Occipital lobe (tissue), 2 donors: ENCODE results near the gene EHD1. TPM values are rescaled to one million over a fixed set of nuclear protein-coding genes. Genes with fewer than 3 reads are reported as not detected.

ENCODE experiments used
- DNase-seq: peaks from one replicate; lab custom pipeline; 2025; lab: John Stamatoyannopoulos, UW
- total RNA-seq: library from RNA; depleted of rRNA; stranded (reverse); fragments of >200 nt; gene quantifications from one replicate; pipeline ENCODE4 v1.2.3, GENCODE V29; 2014

EHD1 gene
- total RNA-seq, 1 donor from 2014 or later, result 22.9 TPM

DNA sequence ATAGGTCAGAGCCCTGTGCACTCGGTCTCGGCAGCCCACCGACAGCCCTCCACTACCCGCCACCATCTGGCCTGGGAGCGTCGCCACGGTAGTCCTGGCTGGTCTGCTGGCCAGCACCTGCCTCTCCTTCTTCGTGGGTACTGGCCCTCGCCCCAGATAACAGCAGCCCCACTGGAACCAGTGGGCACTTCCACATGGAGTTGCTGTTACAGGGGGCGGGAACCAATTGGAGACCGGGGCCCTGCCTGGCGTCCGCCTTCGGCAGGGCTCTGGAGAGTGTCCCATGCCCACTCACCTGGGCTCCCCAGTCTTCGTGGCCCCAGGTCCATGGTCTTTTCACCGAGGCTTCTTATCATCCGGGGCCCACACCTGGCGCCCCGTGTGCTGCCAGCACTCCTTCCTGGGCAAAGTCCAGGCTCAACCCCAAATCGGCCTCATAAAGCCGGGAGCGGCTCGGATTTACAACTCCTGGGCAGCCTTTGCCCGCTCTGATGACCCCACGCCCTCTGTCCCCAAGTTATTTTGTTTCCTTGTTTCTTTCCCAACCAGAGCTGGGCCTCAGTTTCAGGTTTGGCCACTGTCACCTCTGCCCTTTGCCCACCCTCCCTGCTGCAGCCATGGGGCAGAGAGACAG lies 12.9 kb upstream of the EHD1 start:
- no peak for DNase-seq

- DNase-seq, result no peak
These were observed 12.1 kb upstream of the EHD1 start for GRCh38 chr11:64890522-64890939.

DNA sequence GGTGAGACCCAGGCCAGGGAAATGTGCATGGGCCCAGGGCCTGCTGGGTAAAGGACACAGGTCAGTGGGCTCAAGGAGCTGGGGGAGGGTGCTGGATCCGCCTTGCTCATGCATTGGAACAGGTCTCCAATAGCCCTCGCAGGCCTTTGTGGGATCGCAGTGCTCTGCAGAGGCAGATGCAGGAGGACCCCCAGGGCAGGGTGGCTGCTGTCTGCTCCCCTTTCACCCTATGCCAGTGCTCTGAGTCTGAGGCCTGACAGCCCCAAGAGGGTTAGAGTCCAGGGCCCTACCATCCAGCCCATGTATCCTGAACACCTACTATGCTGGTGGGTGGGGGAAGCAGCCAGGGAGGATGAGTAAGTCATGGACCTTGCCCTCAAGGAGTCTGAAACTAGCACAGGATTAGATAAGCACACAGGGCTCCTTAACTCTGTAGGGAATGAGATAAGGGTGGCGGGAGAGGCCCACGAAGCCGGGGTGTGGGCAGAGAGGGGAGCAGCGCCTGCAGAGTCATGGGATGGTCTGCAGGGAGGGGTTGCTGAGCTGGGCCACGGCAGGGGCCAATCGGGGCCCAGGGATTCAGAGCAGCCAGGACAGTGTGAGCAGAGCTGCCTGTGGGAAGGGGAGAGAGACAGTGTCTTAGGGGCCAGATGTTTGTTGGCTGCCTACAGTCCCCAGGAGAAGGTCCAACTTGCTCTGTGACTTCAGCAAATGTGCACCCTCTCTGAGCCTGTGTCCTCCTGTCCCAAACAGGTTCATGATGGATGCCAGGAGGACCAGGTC lies 10.5 kb upstream of the EHD1 start:
- DNase-seq, result no peak

- no peak for DNase-seq
These were observed 9.9 kb upstream of the EHD1 start for GRCh38 chr11:64888406-64888728.

DNA sequence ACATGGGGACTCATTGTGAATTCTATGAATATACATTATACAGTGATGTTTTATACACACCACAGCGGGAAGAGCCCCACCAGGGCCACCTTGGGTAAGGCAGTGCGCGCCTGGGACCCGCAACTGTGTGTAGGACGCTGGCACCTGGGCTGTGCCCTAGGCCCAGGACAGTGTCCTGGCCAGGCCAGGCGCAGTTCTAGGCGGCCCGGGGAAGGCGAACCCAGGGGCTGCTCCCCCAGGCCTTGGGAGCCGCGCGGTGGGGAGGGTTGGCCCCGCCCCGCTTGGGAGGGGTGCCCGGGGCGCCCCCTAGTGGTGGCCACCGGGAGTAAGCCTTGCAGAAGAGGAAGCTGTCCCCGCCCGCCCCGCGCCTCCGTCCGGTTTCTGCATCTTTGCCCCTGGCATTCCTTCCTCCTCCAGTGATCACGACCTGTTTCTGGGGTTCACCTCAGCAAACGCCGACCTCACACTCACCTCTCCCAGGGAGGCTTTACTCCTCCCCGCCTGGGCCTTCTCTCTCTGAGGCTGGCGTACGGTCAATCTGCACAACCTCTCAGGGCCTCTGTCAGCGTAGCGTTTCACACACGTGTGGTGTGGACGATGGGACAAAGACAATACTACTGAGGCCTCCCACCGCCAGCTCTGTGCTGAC lies 9.5 kb upstream of the EHD1 start:
- peak; percentile 52 for DNase-seq

GRCh38 chr11:64887234-64887756 lies 8.9 kb upstream of the EHD1 start:
- DNase-seq, result no peak

GRCh38 chr11:64885367-64886286 lies 7.2 kb upstream of the EHD1 start:
- no peak for DNase-seq

- DNase-seq, result no peak
These were observed 5.6 kb upstream of the EHD1 start for GRCh38 chr11:64884019-64884418.

GRCh38 chr11:64883575-64883974 lies 5.2 kb upstream of the EHD1 start:
- DNase-seq, result no peak

GRCh38 chr11:64882243-64882642 lies 3.8 kb upstream of the EHD1 start:
- DNase-seq, result no peak

- no peak for DNase-seq
These were observed 3.1 kb upstream of the EHD1 start for GRCh38 chr11:64881476-64881875.

GRCh38 chr11:64880240-64881001 lies 2.0 kb upstream of the EHD1 start:
- no peak for DNase-seq

GRCh38 chr11:64879244-64879900 lies 951 bp upstream of the EHD1 start:
- no peak for DNase-seq

DNA sequence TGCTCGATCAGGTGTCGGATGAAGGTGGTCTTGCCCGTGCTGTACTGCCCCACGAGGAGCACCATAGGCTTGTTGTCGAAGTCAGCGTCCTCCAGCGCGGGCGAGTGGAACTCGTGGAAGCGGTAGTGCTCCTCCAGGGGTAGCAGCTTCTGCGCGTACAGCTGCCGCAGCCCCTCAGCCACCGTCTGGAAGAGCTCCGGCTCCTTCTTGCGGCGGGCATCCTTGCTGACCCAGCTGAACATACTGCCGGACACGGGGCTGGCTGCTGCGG lies 263 bp downstream of the EHD1 start:
- DNase-seq, result no peak

DNA sequence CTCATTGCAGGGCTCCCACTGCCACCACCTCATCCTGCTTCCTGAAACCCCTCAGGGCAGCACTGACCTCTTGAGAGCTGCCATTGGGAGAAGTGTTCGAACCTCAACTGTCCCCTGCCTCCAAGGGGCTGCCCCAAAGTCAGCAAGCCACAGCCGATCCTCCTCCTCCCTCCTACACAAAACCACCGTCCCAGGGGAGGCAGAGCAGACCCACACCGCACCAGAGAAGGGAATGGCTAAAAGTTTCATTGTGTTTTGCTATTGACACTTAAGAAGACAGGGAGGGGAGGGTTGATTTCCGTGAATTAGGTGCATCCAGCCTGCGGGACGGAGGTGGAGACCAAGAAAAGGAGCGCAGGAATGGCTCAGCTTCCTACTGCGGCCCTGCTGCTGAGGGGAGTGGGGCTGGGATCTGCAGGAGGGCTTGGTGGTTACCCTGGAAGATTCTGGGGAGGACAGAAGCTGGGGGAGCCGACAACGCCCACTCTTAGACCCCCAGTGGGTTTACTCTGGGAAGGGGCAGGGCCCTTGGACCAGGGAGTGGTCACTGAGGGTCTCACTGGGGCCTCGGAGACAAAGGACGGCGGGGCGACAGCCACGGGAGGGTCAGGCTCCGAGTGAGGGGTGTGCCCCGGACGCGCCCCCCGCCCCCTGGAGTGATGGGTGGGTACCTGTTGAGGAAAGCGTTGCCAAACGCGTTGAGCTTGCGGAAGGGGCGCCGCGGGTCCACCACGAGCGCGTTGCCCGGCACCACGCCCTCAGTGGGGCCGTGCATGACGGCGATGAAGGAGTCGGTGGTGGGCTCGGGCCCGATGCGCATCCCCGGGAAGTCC lies 815 bp downstream of the EHD1 start:
- no peak for DNase-seq

DNA sequence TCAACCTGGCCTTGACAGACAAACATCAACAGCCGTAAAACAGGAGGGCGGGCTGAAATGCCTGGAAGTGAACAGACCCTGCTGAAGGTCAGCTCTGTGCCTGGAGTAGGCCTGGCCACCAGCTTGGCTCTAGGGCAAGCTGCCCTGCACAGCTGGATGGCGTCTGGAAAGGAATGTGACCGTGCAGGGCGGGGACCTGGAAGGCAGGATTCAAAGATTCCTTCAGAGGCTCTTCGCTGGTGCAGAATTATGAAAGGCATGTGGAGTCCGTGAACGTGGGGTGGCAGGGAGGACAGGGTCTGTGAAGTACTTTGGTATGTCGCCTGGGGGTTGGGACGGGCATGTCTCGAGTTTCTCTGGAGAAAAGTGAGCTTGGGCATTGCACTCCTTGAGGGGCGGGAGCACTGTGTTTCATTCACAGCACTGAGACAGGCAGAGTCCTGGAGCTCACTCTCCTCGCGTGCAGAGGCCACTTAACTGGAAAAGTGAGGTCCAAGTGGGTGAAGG lies 1.5 kb downstream of the EHD1 start:
- DNase-seq, result no peak

GRCh38 chr11:64876229-64876750 lies 2.1 kb downstream of the EHD1 start:
- DNase-seq, result no peak

GRCh38 chr11:64875369-64876228 lies 2.8 kb downstream of the EHD1 start:
- no peak for DNase-seq
